A673 (cell line): ENCODE measurements around the gene CLHC1. TPM values are rescaled to one million over a fixed set of nuclear protein-coding genes. Genes with fewer than 3 reads are reported as not detected.

ENCODE experiments used
- BruUV-seq: library from RNA; stranded (reverse); fragments of 400-500 nt; replicated peaks from 2 replicates; lab custom pipeline; 2021; lab: Mats Ljungman, UMichigan
- CTCF ChIA-PET: fragments of 300-600 bp; sonication (Branson Sonifier 250); formaldehyde crosslinking; loops from one replicate; lab custom pipeline; 2022; ENCODE audit warnings: antibody characterized with exemption; lab: Charles Lee
- POLR2A ChIA-PET: fragments of 300-600 bp; sonication (Branson Sonifier 250); formaldehyde crosslinking; loops from one replicate; lab custom pipeline; 2022; ENCODE audit warnings: antibody characterized with exemption; ENCODE audit not compliant: low non-redundant PET; lab: Charles Lee
- DNase-seq: peaks from one replicate; pipeline ENCODE4 v3.0.0-alpha.2; 2015; ENCODE audit warnings: low spot score
- H3K27ac ChIP-seq: fragments of 200-600 bp; sonication (generic); 2 replicates; pipeline ENCODE4 v1.5.1; 2016; ENCODE audit warnings: mixed run types, low read depth, mild to moderate bottlenecking, mixed read lengths, antibody characterized with exemption, low read length; ENCODE audit not compliant: poor library complexity, severe bottlenecking
- H3K27me3 ChIP-seq: fragments of 200-600 bp; sonication (generic); replicated peaks from 2 replicates; pipeline ENCODE4 v1.6.1; 2017; ENCODE audit warnings: mixed run types, low read depth, mild to moderate bottlenecking, mixed read lengths, antibody characterized with exemption, low read length; ENCODE audit not compliant: insufficient read depth, poor library complexity
- H3K36me3 ChIP-seq: fragments of 200-600 bp; sonication (generic); 2 replicates; pipeline ENCODE4 v1.6.1; 2016; ENCODE audit warnings: mixed run types, mild to moderate bottlenecking, mixed read lengths, antibody characterized with exemption, low read length; ENCODE audit not compliant: insufficient read depth, poor library complexity, severe bottlenecking
- H3K4me1 ChIP-seq: fragments of 200-600 bp; sonication (generic); 2 replicates; pipeline ENCODE4 v1.6.1; 2017; ENCODE audit warnings: mixed run types, mild to moderate bottlenecking, mixed read lengths, antibody characterized with exemption, low read length; ENCODE audit not compliant: insufficient read depth, poor library complexity, severe bottlenecking
- H3K4me3 ChIP-seq: fragments of 200-600 bp; sonication (generic); 2 replicates; pipeline ENCODE4 v1.5.1; 2016; ENCODE audit warnings: low read depth, mixed run types, mild to moderate bottlenecking, mixed read lengths, low read length; ENCODE audit not compliant: poor library complexity, severe bottlenecking
- H3K9me3 ChIP-seq: fragments of 200-600 bp; sonication (generic); 2 replicates; pipeline ENCODE4 v1.6.1; 2016; ENCODE audit warnings: mixed run types, low read depth, mild to moderate bottlenecking, mixed read lengths, antibody characterized with exemption, low read length; ENCODE audit not compliant: poor library complexity, severe bottlenecking
- CTCF ChIP-seq: fragments of 300-800, 200-600 bp; sonication (generic); conservative IDR thresholded peaks from 2 replicates; pipeline ENCODE4 v1.5.1; 2017; ENCODE audit warnings: low read depth, mild to moderate bottlenecking, antibody characterized with exemption, low read length, moderate library complexity, mixed read lengths
- EZH2 ChIP-seq: fragments of 200-600 bp; sonication (generic); IDR thresholded peaks from 2 replicates; pipeline ENCODE4 v1.6.1; 2017; ENCODE audit warnings: borderline replicate concordance, low read depth, mild to moderate bottlenecking, mixed read lengths, antibody characterized with exemption, low read length; ENCODE audit not compliant: poor library complexity, severe bottlenecking
- intact Hi-C: fragments of 100-400 bp; cut with micrococcal nuclease; formaldehyde crosslinking; loops from one replicate; pipeline ENCODE4 v1.10.0; 2022; ENCODE audit not compliant: unreplicated experiment
- total RNA-seq: library from RNA; stranded (reverse); gene quantifications from 2 replicates; pipeline ENCODE4 v1.2.3, GENCODE V29; 2021

Gene CLHC1
- total RNA-seq, 1 experiment from 2014 or later, result 9.1 TPM

GRCh38 chr2:55169915-55170314 lies 62.2 kb downstream of the CLHC1 start:
- TF ChIP-seq CTCF, result no peak
- no peaks in the 10 kb centered on the region for H3K9me3 ChIP-seq
- H3K36me3 ChIP-seq, result no peaks in the 10 kb centered on the region
- no peak overlapping the region for H3K4me3 ChIP-seq
- H3K27me3 ChIP-seq, result no peaks in the 10 kb centered on the region
- no TSS peak for BruUV-seq
- peaks cover 16% of the 10 kb centered on the region for H3K4me1 ChIP-seq
- no peak overlapping the region for H3K27ac ChIP-seq
- intact Hi-C loops, result loop anchor here (2.0 to 10.0 kb wide), 3 partner anchors 125 to 645 kb away; no protein-coding TSS in a partner anchor
- DNase-seq, result no peak
- ChIA-PET POLR2A (no interaction called here), CTCF (no interaction called here)

- ChIA-PET POLR2A (no interaction called here), CTCF (interaction anchor here (1.7 kb wide), 1 partner anchor 269 kb away, joined by 10 read pairs; no protein-coding TSS in a partner anchor)
- TF ChIP-seq EZH2, result no peak
- TF ChIP-seq CTCF, result no peak
- Histone ChIP-seq H3K9me3 (no peaks in the 10 kb centered on the region), H3K27me3 (no peaks in the 10 kb centered on the region), H3K27ac (no peak overlapping the region), H3K4me3 (no peak overlapping the region), H3K36me3 (no peaks in the 10 kb centered on the region), H3K4me1 (peaks cover 17% of the 10 kb centered on the region)
- no peak for DNase-seq
- intact Hi-C loops, result loop anchor here (2.0 to 10.0 kb wide), 2 partner anchors 125 to 155 kb away; no protein-coding TSS in a partner anchor
- no TSS peak for BruUV-seq
Observed at GRCh38 chr2:55169359-55169758, 62.7 kb downstream of the CLHC1 start.

GRCh38 chr2:55168221-55169154 lies 63.6 kb downstream of the CLHC1 start:
- POLR2A ChIA-PET, result interaction anchor here (0.6 kb wide), 1 partner anchor 269 kb away, joined by 3 read pairs; no protein-coding TSS in a partner anchor
- Histone ChIP-seq H3K9me3 (no peaks in the 10 kb centered on the region), H3K4me1 (peaks cover 8% of the 10 kb centered on the region), H3K27ac (peak overlapping the region; percentile 26), H3K4me3 (no peak overlapping the region), H3K36me3 (no peaks in the 10 kb centered on the region), H3K27me3 (no peaks in the 10 kb centered on the region)
- no TSS peak for BruUV-seq
- no peak for TF ChIP-seq EZH2
- peak; percentile 80 for TF ChIP-seq CTCF
- peak; percentile 76 for DNase-seq
- CTCF ChIA-PET, result interaction anchor here (0.6 to 1.7 kb wide), 4 partner anchors 127 to 1061 kb away, joined by 3 to 10 read pairs (median 3); no protein-coding TSS in a partner anchor
- intact Hi-C loops, result loop anchor here (2.0 to 10.0 kb wide), 2 partner anchors 124 to 154 kb away; no protein-coding TSS in a partner anchor
